HepG2 (cell line): ENCODE measurements around the gene KRTAP10-9. TPM values are rescaled to one million over a fixed set of nuclear protein-coding genes. Genes with fewer than 3 reads are reported as not detected.

Experiments used
- EEA1 ChIP-seq: sonication (generic); formaldehyde crosslinking; IDR thresholded peaks from 2 replicates; pipeline ENCODE4 v1.5.1; 2020; ENCODE audit warnings: mild to moderate bottlenecking, missing genetic modification reagents, borderline replicate concordance
- HNRNPUL1 ChIP-seq: fragments of 200-400 bp; formaldehyde crosslinking; IDR thresholded peaks from 2 replicates; pipeline ENCODE4 v1.6.1; 2017; ENCODE audit warnings: low read depth, mild to moderate bottlenecking, low read length, moderate library complexity
- MIXL1 ChIP-seq: IDR thresholded peaks from 2 replicates; pipeline ENCODE4 v1.6.1; 2016
- NFE2L2 ChIP-seq: fragments of 150-350 bp; IDR thresholded peaks from 2 replicates; pipeline ENCODE4 v1.6.1; 2014; ENCODE audit warnings: low read length
- NR2F6 ChIP-seq, 2 experiments: IDR thresholded peaks; 2 replicates each; pipeline ENCODE4 v1.6.1; 2016; ENCODE audit warnings: antibody characterized with exemption in 1 of 2, mild to moderate bottlenecking in 1 of 2
- PCBP2 ChIP-seq: fragments of 200-400 bp; formaldehyde crosslinking; optimal IDR thresholded peaks from 2 replicates; pipeline ENCODE3; 2018; ENCODE audit warnings: low read length, low read depth; ENCODE audit not compliant: poor library complexity, severe bottlenecking
- PLRG1 ChIP-seq: fragments of 450-650 bp; conservative IDR thresholded peaks from 2 replicates; pipeline ENCODE4 v1.6.1; 2016
- PTBP1 ChIP-seq: fragments of 200-400 bp; formaldehyde crosslinking; IDR thresholded peaks from 2 replicates; pipeline ENCODE4 v1.6.1; 2018; ENCODE audit warnings: low read length, low read depth; ENCODE audit not compliant: poor library complexity, severe bottlenecking
- TEAD2 ChIP-seq: sonication (generic); formaldehyde crosslinking; IDR thresholded peaks from 2 replicates; pipeline ENCODE4 v1.9.0; 2021; ENCODE audit warnings: missing genetic modification reagents
- ZBTB7A ChIP-seq: sonication (generic); formaldehyde crosslinking; IDR thresholded peaks from 2 replicates; pipeline ENCODE4 v1.8.0; 2022; ENCODE audit warnings: mild to moderate bottlenecking, missing genetic modification reagents
- ZFP36L2 ChIP-seq: sonication (generic); formaldehyde crosslinking; IDR thresholded peaks from 2 replicates; pipeline ENCODE4 v1.4.0; 2020; ENCODE audit warnings: missing genetic modification reagents
- ZNF280D ChIP-seq: sonication (generic); formaldehyde crosslinking; IDR thresholded peaks from 2 replicates; pipeline ENCODE4 v1.5.1; 2020; ENCODE audit warnings: mild to moderate bottlenecking, missing genetic modification reagents
- ZNF282 ChIP-seq: fragments of 450-650 bp; IDR thresholded peaks from 2 replicates; pipeline ENCODE4 v1.6.1; 2018; ENCODE audit not compliant: partially characterized antibody
- ZNF558 ChIP-seq: sonication (generic); formaldehyde crosslinking; IDR thresholded peaks from 2 replicates; pipeline ENCODE4 v1.9.0; 2022; ENCODE audit warnings: mild to moderate bottlenecking, missing genetic modification reagents, borderline replicate concordance
- ZNF879 ChIP-seq: sonication (generic); formaldehyde crosslinking; IDR thresholded peaks from 2 replicates; pipeline ENCODE4 v1.8.1; 2023; ENCODE audit warnings: missing genetic modification reagents
- polyA plus RNA-seq, 8 experiments: library from polyadenylated mRNA; depleted of rRNA in 3 of 8; stranded (reverse) in 7 of 8; unstranded in 1 of 8; fragments of >200 nt; fragmentation: Illumina TruSeq in 4 of 8; extraction: Trizol in 4 of 8; gene quantifications; 2 replicates each; pipeline versions ENCODE4 v1.2.1 to v1.2.3, GENCODE V29; 2011 to 2016; ENCODE audit warnings: low read depth in 4 of 8, missing spikeins in 1 of 8, mixed read lengths in 1 of 8; ENCODE audit not compliant: insufficient read depth in 1 of 8
- total RNA-seq, 5 experiments: library from RNA; depleted of rRNA; stranded (reverse); fragments of >200 nt; fragmentation: Illumina TruSeq; extraction: Trizol; gene quantifications; 2 replicates each; pipeline ENCODE4 v1.2.3, GENCODE V29; 2016; ENCODE audit warnings: low read depth in 1 of 5
- TF ChIP-seq, protein P1 (sequence below): sonication (generic); formaldehyde crosslinking; IDR thresholded peaks from 2 replicates; pipeline ENCODE4 v1.4.0; 2020; ENCODE audit warnings: missing genetic modification reagents
- TF ChIP-seq, protein P2 (sequence below): sonication (generic); formaldehyde crosslinking; IDR thresholded peaks from 2 replicates; pipeline ENCODE4 v1.4.0; 2020; ENCODE audit warnings: missing genetic modification reagents
- TF ChIP-seq, protein P3 (sequence below): sonication (generic); formaldehyde crosslinking; IDR thresholded peaks from 2 replicates; pipeline ENCODE4 v1.4.0; 2020; ENCODE audit warnings: mild to moderate bottlenecking, missing genetic modification reagents
- TF ChIP-seq, protein P4 (sequence below): IDR thresholded peaks from 2 replicates; pipeline ENCODE4 v1.6.1; 2016; ENCODE audit warnings: low read depth, borderline replicate concordance

KRTAP10-9 gene
- total and polyA plus RNA-seq, 2 of the 13 experiments (the other 11 are each of a cell fraction or from before 2014, with no cell fraction given): not detected

DNA sequence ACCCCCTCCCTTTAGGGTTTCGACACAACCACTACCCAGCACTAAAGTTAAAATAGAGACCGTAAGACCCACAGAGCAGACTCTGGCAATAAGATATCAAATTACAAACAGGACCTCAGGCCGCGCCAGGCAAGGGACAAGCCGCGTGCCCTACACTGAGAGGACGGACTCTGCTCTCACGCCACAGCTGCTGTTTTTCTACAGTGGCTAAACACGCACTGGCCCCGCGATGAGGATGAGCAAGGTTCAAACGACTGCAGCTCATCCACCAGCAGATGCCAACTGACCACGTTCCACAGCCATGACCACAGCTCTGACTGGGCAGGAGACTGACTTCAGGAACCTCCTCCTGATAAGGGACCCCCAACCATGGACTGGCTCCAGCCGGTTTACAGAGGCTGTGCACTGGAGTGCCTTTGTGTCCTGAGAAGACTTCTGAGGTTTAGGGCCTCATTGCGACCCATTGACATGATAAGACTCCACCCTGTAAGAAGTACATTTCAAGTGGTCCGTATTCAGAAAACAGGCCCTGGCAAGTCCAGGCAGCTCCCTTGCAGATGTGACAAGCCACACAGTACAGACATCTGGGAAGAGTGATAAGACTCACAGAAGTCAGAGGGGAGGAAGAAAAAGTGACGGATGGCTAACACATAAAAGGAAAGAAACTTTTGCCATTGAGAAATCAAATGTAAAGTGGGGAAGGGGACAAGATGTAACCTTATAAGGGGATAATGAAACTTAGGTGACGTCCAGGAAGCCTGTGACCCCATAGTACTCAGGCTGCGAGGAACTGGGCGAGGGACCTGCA is 33.1 kb upstream of the KRTAP10-9 start (continued):
- TF ChIP-seq, protein P1, sequence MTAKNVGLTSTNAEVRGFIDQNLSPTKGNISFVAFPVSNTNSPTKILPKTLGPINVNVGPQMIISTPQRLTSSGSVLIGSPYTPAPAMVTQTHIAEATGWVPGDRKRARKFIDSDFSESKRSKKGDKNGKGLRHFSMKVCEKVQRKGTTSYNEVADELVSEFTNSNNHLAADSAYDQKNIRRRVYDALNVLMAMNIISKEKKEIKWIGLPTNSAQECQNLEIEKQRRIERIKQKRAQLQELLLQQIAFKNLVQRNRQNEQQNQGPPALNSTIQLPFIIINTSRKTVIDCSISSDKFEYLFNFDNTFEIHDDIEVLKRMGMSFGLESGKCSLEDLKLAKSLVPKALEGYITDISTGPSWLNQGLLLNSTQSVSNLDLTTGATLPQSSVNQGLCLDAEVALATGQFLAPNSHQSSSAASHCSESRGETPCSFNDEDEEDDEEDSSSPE (CRISPR knock-in tag): peak; percentile 84
- TF ChIP-seq ZFP36L2 (CRISPR knock-in tag) (no peak), TEAD2 (CRISPR knock-in tag) (no peak), ZBTB7A (peak; percentile 87), PTBP1 (no peak), NR2F6 (IDR thresholded peaks at IDR 0.05) (no peak), NR2F6 (CRISPR knock-in tag; IDR thresholded peaks at IDR 0.05) (peak; percentile 65), HNRNPUL1 (no peak), PLRG1 (no peak), MIXL1 (CRISPR knock-in tag) (peak; percentile 82), ZNF282 (no peak), ZNF280D (CRISPR knock-in tag) (0 out of 2 replicates have a peak, but pooled peaks have one; percentile 51), ZNF879 (CRISPR knock-in tag) (no peak), PCBP2 (no peak), ZNF558 (CRISPR knock-in tag) (no peak), NFE2L2 (no peak), EEA1 (CRISPR knock-in tag) (no peak)
- TF ChIP-seq, protein P2, sequence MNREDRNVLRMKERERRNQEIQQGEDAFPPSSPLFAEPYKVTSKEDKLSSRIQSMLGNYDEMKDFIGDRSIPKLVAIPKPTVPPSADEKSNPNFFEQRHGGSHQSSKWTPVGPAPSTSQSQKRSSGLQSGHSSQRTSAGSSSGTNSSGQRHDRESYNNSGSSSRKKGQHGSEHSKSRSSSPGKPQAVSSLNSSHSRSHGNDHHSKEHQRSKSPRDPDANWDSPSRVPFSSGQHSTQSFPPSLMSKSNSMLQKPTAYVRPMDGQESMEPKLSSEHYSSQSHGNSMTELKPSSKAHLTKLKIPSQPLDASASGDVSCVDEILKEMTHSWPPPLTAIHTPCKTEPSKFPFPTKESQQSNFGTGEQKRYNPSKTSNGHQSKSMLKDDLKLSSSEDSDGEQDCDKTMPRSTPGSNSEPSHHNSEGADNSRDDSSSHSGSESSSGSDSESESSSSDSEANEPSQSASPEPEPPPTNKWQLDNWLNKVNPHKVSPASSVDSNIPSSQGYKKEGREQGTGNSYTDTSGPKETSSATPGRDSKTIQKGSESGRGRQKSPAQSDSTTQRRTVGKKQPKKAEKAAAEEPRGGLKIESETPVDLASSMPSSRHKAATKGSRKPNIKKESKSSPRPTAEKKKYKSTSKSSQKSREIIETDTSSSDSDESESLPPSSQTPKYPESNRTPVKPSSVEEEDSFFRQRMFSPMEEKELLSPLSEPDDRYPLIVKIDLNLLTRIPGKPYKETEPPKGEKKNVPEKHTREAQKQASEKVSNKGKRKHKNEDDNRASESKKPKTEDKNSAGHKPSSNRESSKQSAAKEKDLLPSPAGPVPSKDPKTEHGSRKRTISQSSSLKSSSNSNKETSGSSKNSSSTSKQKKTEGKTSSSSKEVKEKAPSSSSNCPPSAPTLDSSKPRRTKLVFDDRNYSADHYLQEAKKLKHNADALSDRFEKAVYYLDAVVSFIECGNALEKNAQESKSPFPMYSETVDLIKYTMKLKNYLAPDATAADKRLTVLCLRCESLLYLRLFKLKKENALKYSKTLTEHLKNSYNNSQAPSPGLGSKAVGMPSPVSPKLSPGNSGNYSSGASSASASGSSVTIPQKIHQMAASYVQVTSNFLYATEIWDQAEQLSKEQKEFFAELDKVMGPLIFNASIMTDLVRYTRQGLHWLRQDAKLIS (CRISPR knock-in tag): no peak
- TF ChIP-seq, protein P3, sequence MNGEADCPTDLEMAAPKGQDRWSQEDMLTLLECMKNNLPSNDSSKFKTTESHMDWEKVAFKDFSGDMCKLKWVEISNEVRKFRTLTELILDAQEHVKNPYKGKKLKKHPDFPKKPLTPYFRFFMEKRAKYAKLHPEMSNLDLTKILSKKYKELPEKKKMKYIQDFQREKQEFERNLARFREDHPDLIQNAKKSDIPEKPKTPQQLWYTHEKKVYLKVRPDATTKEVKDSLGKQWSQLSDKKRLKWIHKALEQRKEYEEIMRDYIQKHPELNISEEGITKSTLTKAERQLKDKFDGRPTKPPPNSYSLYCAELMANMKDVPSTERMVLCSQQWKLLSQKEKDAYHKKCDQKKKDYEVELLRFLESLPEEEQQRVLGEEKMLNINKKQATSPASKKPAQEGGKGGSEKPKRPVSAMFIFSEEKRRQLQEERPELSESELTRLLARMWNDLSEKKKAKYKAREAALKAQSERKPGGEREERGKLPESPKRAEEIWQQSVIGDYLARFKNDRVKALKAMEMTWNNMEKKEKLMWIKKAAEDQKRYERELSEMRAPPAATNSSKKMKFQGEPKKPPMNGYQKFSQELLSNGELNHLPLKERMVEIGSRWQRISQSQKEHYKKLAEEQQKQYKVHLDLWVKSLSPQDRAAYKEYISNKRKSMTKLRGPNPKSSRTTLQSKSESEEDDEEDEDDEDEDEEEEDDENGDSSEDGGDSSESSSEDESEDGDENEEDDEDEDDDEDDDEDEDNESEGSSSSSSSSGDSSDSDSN: peak; percentile 92
- TF ChIP-seq, protein P4, sequence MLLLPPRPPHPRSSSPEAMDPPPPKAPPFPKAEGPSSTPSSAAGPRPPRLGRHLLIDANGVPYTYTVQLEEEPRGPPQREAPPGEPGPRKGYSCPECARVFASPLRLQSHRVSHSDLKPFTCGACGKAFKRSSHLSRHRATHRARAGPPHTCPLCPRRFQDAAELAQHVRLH (CRISPR knock-in tag): peak; percentile 79; the same call in 1 of the 2 replicates
